Endothelial cell of umbilical vein (primary cell): Measurements from ENCODE around the gene NFATC2. TPM values are rescaled to one million over a fixed set of nuclear protein-coding genes. Genes with fewer than 3 reads are reported as not detected.

Source experiments
- BruUV-seq: library from RNA; stranded (reverse); fragments of 400-500 nt; replicated peaks from 2 replicates; lab custom pipeline; 2021; lab: Mats Ljungman, UMichigan
- CTCF ChIA-PET: fragments of 300-600, 350-600 bp; sonication (Branson Sonifier 250); formaldehyde crosslinking; loops from one replicate; lab custom pipeline; 2021; ENCODE audit warnings: antibody characterized with exemption, inconsistent platforms; lab: Charles Lee
- POLR2A ChIA-PET: fragments of 300-600, 350-600 bp; sonication (Branson Sonifier 250); formaldehyde crosslinking; loops from one replicate; lab custom pipeline; 2021; ENCODE audit warnings: antibody characterized with exemption, inconsistent platforms; lab: Charles Lee
- DNase-seq: peaks from one replicate; pipeline ENCODE4 v3.0.0-alpha.2; 2011; ENCODE audit warnings: low read depth, low spot score
- FAIRE-seq: peaks from 2 replicates; lab custom pipeline; 2011; peaks lifted over from hg19 to GRCh38; lab: Jason Lieb, UNC
- H2AFZ ChIP-seq: 2 replicates; pipeline ENCODE4 v1.6.0; 2012; ENCODE audit warnings: low read depth, low read length, control low read depth, inconsistent platforms
- H3K27ac ChIP-seq: 2 replicates; pipeline ENCODE4 v1.5.1; 2011; ENCODE audit warnings: low read depth, mild to moderate bottlenecking, control low read depth, low read length, moderate library complexity; ENCODE audit not compliant: insufficient read depth
- H3K27me3 ChIP-seq, 2 experiments: 2 replicates each; pipeline versions ENCODE4 v1.6.0 to v1.6.1; 2011; ENCODE audit warnings: low read length in 2 of 2, mixed read lengths in 1 of 2; ENCODE audit not compliant: control insufficient read depth in 2 of 2, insufficient read depth in 2 of 2
- H3K36me3 ChIP-seq, 2 experiments: 2 replicates in 1 of 2; 3 replicates in 1 of 2; pipeline ENCODE4 v1.5.1; 2011; ENCODE audit warnings: low read length in 2 of 2, mild to moderate bottlenecking in 1 of 2, moderate library complexity in 1 of 2; ENCODE audit not compliant: control insufficient read depth in 2 of 2, insufficient read depth in 2 of 2; ENCODE audit errors: extremely low read depth in 1 of 2
- H3K4me1 ChIP-seq: 3 replicates; pipeline ENCODE4 v1.5.1; 2011; ENCODE audit warnings: mild to moderate bottlenecking, low read length; ENCODE audit not compliant: control insufficient read depth, insufficient read depth; ENCODE audit errors: extremely low read depth
- H3K4me2 ChIP-seq: 2 replicates; pipeline ENCODE4 v1.6.1; 2011; ENCODE audit warnings: low read length, control low read depth, mixed read lengths; ENCODE audit not compliant: insufficient read depth
- H3K4me3 ChIP-seq, 3 experiments: fragments of 200-600 bp in 1 of 3; sonication (generic), shearing (Covaris generic) in 1 of 3; replicated peaks in 1 of 3; 2 replicates each; pipeline ENCODE4 v1.5.1; 2011 to 2016; ENCODE audit warnings: control low read depth in 3 of 3, low read length in 3 of 3, mild to moderate bottlenecking in 2 of 3, inconsistent platforms in 1 of 3, low read depth in 1 of 3, moderate library complexity in 1 of 3; ENCODE audit not compliant: insufficient read depth in 1 of 3
- H3K79me2 ChIP-seq: 2 replicates; pipeline ENCODE4 v1.6.0; 2012; ENCODE audit warnings: low read length, inconsistent platforms; ENCODE audit not compliant: control insufficient read depth, insufficient read depth
- H3K9ac ChIP-seq: replicated peaks from 2 replicates; pipeline ENCODE3; 2011; ENCODE audit warnings: low read length, control low read depth; ENCODE audit not compliant: insufficient read depth; ENCODE audit errors: extremely low read depth
- H3K9me1 ChIP-seq: replicated peaks from 3 replicates; pipeline ENCODE4 v1.6.0; 2011; ENCODE audit warnings: mild to moderate bottlenecking, low read length; ENCODE audit not compliant: control insufficient read depth, insufficient read depth; ENCODE audit errors: extremely low read depth
- H3K9me3 ChIP-seq: replicated peaks from 2 replicates; pipeline ENCODE4 v1.5.1; 2012; ENCODE audit warnings: low read length, inconsistent platforms; ENCODE audit not compliant: control insufficient read depth, insufficient read depth
- H4K20me1 ChIP-seq: replicated peaks from 2 replicates; pipeline ENCODE3; 2011; ENCODE audit warnings: mild to moderate bottlenecking, low read length; ENCODE audit not compliant: control insufficient read depth, insufficient read depth; ENCODE audit errors: extremely low read depth
- CTCF ChIP-seq, 2 donors: IDR thresholded peaks; 1 replicate in 1 of 2; 2 replicates in 1 of 2; pipeline ENCODE4 v1.5.1; 2011; ENCODE audit warnings: low read length in 2 of 2, mild to moderate bottlenecking in 2 of 2, moderate library complexity in 2 of 2, control low read depth in 1 of 2, inconsistent platforms in 1 of 2, low read depth in 1 of 2; ENCODE audit not compliant: insufficient read depth in 1 of 2; ENCODE audit errors: extremely low read depth in 1 of 2
- EZH2 ChIP-seq: IDR thresholded peaks from 2 replicates; pipeline ENCODE4 v1.6.1; 2012; ENCODE audit warnings: borderline replicate concordance, low read depth, mild to moderate bottlenecking, moderate library complexity, low read length, inconsistent platforms; ENCODE audit not compliant: severe bottlenecking
- FOS ChIP-seq: IDR thresholded peaks from 2 replicates; pipeline ENCODE4 v1.6.1; 2011; ENCODE audit warnings: mild to moderate bottlenecking, low read length, moderate library complexity, borderline replicate concordance; ENCODE audit not compliant: insufficient read depth
- GATA2 ChIP-seq: IDR thresholded peaks from 2 replicates; pipeline ENCODE4 v1.7.0; 2011; ENCODE audit warnings: low read depth, mild to moderate bottlenecking, moderate library complexity, mixed read lengths, low read length; ENCODE audit not compliant: insufficient read length, insufficient read depth
- JUN ChIP-seq: IDR thresholded peaks from 2 replicates; pipeline ENCODE4 v1.6.1; 2011; ENCODE audit warnings: borderline replicate concordance, low read depth; ENCODE audit not compliant: insufficient read length, insufficient read depth
- MYC ChIP-seq: IDR thresholded peaks from one replicate; pipeline ENCODE4 v1.6.1; 2011; ENCODE audit warnings: mild to moderate bottlenecking, low read depth, low read length
- POLR2A ChIP-seq: IDR thresholded peaks from 2 replicates; pipeline ENCODE4 v1.6.1; 2012; ENCODE audit warnings: low read depth, mild to moderate bottlenecking, control low read depth, low read length
- POLR2AphosphoS5 ChIP-seq: IDR thresholded peaks from 2 replicates; pipeline ENCODE4 v1.6.1; 2012; ENCODE audit warnings: low read depth, mild to moderate bottlenecking, control low read depth, low read length, moderate library complexity; ENCODE audit not compliant: insufficient read depth
- dilution Hi-C: fragments of 300-500 bp; cut with MboI; formaldehyde crosslinking; loops from one replicate; pipeline ENCODE4 v1.15.0; 2019; ENCODE audit warnings: low sequenced_read_pairs; ENCODE audit not compliant: extremely low pct_ligation_motif_present
- intact Hi-C: fragments of 100-400 bp; cut with micrococcal nuclease; formaldehyde crosslinking; loops from one replicate; pipeline ENCODE4 v1.10.0; 2022
- polyA plus RNA-seq, 4 experiments: library from polyadenylated mRNA; depleted of rRNA in 3 of 4; stranded (reverse) in 3 of 4; unstranded in 1 of 4; fragments of >200 nt; gene quantifications; 2 replicates each; pipeline versions ENCODE4 v1.2.1 to v1.2.3, GENCODE V29; 2011 to 2012; ENCODE audit warnings: missing spikeins in 1 of 4
- total RNA-seq: library from RNA; stranded (reverse); gene quantifications from 2 replicates; pipeline ENCODE4 v1.2.3, GENCODE V29; 2021
- TF ChIP-seq, protein P1 (sequence below): IDR thresholded peaks from 2 replicates; pipeline ENCODE4 v1.6.1; 2011; ENCODE audit not compliant: insufficient read depth, insufficient read length

NFATC2 gene
- total and polyA plus RNA-seq, 2 donors (not counting 3 experiments of a cell fraction or from before 2014, with no cell fraction given): 3.1 to 13.0 TPM

DNA sequence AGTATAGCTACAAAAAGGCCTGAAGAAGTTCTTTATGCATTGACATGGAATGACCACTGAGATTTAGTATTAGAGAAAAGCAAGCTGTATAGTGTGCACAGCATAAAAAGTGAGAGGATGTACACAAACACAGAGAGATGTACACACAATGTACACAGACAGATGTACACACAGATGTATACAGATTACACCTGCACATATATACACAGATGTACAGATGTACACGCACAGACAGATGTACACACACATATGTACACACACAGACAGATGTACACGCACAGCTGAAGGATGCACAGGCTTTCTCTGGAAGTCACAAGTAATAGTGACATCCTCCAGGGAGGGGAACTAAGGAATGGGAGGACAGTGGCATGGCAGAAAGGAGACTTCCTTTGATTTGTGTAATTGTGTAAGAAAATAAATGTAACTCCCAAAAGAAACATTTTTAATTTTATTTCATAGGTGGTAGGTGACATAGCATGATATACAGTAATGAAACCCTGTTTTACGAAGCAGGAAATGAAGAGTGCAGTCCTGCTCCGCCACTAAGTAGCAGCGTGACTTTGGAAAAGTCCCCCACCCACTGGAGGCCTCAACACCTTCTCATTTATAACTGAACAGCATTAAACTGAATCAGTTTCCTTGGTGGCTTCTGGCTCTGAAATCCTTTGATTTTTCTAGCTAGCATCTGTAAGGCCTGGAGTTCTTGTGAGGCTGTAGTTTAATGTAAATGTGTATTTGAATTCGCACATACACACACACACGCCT lies 14.1 kb downstream of the NFATC2 start:
- Histone ChIP-seq H3K9ac (no peak overlapping the region), H2AFZ (peak overlapping the region; percentile 26), H3K4me1 (peaks cover 15% of the 10 kb centered on the region), H3K36me3 (no peaks in the 10 kb centered on the region), H3K27ac (no peak overlapping the region), H3K79me2 (no peaks in the 10 kb centered on the region), H3K9me3 (no peaks in the 10 kb centered on the region), H4K20me1 (no peaks in the 10 kb centered on the region), H3K4me2 (peak overlapping the region; percentile 9), H3K9me1 (no peaks in the 10 kb centered on the region), H3K4me3 (no peak overlapping the region), H3K27me3 (no peaks in the 10 kb centered on the region)
- ChIA-PET CTCF (interaction anchor here (1.0 to 2.9 kb wide), 4 partner anchors 14 to 66 kb away, joined by 3 to 14 read pairs (median 4); partner anchors contain the start of gene NFATC2), POLR2A (no interaction called here)
- no peak for FAIRE-seq
- TF ChIP-seq EZH2 (no peak), GATA2 (no peak), POLR2AphosphoS5 (no peak), POLR2A (no peak), MYC (no peak)
- no TSS peak for BruUV-seq
- intact Hi-C loops (loop anchor here (2.0 to 5.0 kb wide), 2 partner anchors 36 to 72 kb away; no protein-coding TSS in a partner anchor), dilution Hi-C loops (no loop called here)
- DNase-seq: peak; percentile 14

GRCh38 chr20:51526754-51527153 lies 15.8 kb downstream of the NFATC2 start:
- DNase-seq (no peak), FAIRE-seq (no peak)
- Histone ChIP-seq H3K4me2 (no peak overlapping the region), H2AFZ (no peak overlapping the region), H3K27me3 (no peaks in the 10 kb centered on the region), H4K20me1 (no peaks in the 10 kb centered on the region), H3K9me3 (no peaks in the 10 kb centered on the region), H3K36me3 (no peaks in the 10 kb centered on the region), H3K4me1 (peaks cover 10% of the 10 kb centered on the region), H3K27ac (no peak overlapping the region), H3K9me1 (no peaks in the 10 kb centered on the region), H3K4me3 (no peak overlapping the region), H3K79me2 (no peaks in the 10 kb centered on the region), H3K9ac (no peak overlapping the region)
- ChIA-PET POLR2A (no interaction called here), CTCF (interaction anchor here (0.6 to 2.9 kb wide), 4 partner anchors 36 to 872 kb away, joined by 3 to 14 read pairs (median 4); no protein-coding TSS in a partner anchor)
- TF ChIP-seq EZH2: no peak
- no peak for TF ChIP-seq CTCF (IDR thresholded peaks at IDR 0.05; ENCODE audit: extremely low read depth in 1 of 2, insufficient read depth in 1 of 2, low read depth in 1 of 2, low read length in 2 of 2)
- TF ChIP-seq, protein P1, sequence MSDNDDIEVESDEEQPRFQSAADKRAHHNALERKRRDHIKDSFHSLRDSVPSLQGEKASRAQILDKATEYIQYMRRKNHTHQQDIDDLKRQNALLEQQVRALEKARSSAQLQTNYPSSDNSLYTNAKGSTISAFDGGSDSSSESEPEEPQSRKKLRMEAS: no peak
- no peak for TF ChIP-seq POLR2A
- TF ChIP-seq MYC: no peak
- no peak for TF ChIP-seq POLR2AphosphoS5
- TF ChIP-seq GATA2: no peak
- TF ChIP-seq FOS: no peak
- no peak for TF ChIP-seq JUN
- dilution Hi-C loops: no loop called here
- intact Hi-C loops: loop anchor here (5.0 kb wide), 1 partner anchor 34 kb away; no protein-coding TSS in a partner anchor
- BruUV-seq: no TSS peak
